ENCODE results near the gene TEX38. TPM values are rescaled to one million over a fixed set of nuclear protein-coding genes. Genes with fewer than 3 reads are reported as not detected.
"Not testable (repeated sequence)": the region's sequence is repeated elsewhere in the genome, so short reads cannot be mapped to it uniquely, and the experiment has no call there.

TEX38 gene
- total RNA-seq, 1 experiment from 2014 or later: 0.17 TPM

DNA sequence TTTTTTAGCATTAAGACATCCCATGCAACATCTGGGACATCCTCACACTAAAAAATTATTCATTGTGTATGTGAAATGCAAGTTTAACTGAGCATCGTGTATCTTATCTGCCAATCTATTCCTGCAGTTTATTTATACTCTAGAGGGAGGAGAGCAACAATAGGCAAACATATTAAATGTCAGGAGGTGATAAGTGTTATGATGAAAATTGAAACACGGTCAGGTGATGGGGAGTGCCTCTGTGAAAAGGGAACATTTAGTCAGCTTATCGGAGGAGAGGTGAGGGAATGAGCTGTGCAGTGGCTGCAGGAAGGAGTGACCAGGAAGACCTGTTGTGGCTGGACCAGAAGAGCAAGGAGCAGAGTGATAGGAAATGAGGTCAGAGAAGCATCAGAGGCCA, 48.0 kb downstream of the TEX38 start (continued):
- TF ChIP-seq, protein P1, sequence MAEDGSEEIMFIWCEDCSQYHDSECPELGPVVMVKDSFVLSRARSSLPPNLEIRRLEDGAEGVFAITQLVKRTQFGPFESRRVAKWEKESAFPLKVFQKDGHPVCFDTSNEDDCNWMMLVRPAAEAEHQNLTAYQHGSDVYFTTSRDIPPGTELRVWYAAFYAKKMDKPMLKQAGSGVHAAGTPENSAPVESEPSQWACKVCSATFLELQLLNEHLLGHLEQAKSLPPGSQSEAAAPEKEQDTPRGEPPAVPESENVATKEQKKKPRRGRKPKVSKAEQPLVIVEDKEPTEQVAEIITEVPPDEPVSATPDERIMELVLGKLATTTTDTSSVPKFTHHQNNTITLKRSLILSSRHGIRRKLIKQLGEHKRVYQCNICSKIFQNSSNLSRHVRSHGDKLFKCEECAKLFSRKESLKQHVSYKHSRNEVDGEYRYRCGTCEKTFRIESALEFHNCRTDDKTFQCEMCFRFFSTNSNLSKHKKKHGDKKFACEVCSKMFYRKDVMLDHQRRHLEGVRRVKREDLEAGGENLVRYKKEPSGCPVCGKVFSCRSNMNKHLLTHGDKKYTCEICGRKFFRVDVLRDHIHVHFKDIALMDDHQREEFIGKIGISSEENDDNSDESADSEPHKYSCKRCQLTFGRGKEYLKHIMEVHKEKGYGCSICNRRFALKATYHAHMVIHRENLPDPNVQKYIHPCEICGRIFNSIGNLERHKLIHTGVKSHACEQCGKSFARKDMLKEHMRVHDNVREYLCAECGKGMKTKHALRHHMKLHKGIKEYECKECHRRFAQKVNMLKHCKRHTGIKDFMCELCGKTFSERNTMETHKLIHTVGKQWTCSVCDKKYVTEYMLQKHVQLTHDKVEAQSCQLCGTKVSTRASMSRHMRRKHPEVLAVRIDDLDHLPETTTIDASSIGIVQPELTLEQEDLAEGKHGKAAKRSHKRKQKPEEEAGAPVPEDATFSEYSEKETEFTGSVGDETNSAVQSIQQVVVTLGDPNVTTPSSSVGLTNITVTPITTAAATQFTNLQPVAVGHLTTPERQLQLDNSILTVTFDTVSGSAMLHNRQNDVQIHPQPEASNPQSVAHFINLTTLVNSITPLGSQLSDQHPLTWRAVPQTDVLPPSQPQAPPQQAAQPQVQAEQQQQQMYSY (CRISPR knock-in tag; IDR thresholded peaks at IDR 0.05): no peak
- TF ChIP-seq CREM (CRISPR knock-in tag; IDR thresholded peaks at IDR 0.05): no peak
- TF ChIP-seq ESRRA (CRISPR knock-in tag; IDR thresholded peaks at IDR 0.05; ENCODE audit: borderline replicate concordance): no peak
- TF ChIP-seq, protein P2, sequence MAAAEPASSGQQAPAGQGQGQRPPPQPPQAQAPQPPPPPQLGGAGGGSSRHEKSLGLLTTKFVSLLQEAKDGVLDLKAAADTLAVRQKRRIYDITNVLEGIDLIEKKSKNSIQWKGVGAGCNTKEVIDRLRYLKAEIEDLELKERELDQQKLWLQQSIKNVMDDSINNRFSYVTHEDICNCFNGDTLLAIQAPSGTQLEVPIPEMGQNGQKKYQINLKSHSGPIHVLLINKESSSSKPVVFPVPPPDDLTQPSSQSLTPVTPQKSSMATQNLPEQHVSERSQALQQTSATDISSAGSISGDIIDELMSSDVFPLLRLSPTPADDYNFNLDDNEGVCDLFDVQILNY (CRISPR knock-in tag; IDR thresholded peaks at IDR 0.05): no peak
- TF ChIP-seq ZNF423 (CRISPR knock-in tag; IDR thresholded peaks at IDR 0.05): no peak
- no peak for TF ChIP-seq ZNF416 (CRISPR knock-in tag; IDR thresholded peaks at IDR 0.05)
- TF ChIP-seq CREB1 (CRISPR knock-in tag; IDR thresholded peaks at IDR 0.05): no peak
- TF ChIP-seq SMAD3 (CRISPR knock-in tag; IDR thresholded peaks at IDR 0.05; ENCODE audit: borderline replicate concordance): no peak
- TF ChIP-seq ATF1 (CRISPR knock-in tag; IDR thresholded peaks at IDR 0.05): no peak

DNA sequence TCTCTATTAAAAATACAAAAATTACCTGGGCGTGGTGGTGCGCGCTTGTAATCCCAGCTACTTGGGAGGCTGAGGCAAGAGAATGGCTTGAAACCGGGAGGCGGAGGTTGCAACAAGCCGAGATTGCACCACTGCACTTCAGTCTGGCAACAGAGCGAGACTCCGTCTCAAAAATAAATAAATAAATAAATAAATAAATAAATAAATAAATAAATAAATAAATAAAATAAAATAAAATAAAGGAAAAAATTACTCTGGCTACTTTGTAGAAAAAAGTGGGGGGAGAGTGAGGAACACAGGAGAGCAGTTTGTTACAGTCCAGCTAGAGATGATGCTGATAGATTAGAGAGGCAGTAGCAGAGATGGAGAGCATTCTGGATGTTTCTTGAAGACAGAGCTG, 48.7 kb downstream of the TEX38 start:
- ChIA-PET POLR2A (interaction anchor here (2.3 kb wide), 1 partner anchor 52 kb away, joined by 9 read pairs; the partner anchor contains the start of gene ATPAF1), CTCF (interaction anchor here (1.4 kb wide), 1 partner anchor 273 kb away, joined by 4 read pairs; no protein-coding TSS in a partner anchor)
- peaks cover 11% of the 10 kb centered on the region for H3K36me3 Mint-ChIP-seq
- DNase-seq (ENCODE audit: low spot score); H3K27ac Mint-ChIP-seq; H3K27me3 Mint-ChIP-seq (ENCODE audit: low read depth); H3K4me3 Mint-ChIP-seq; ATAC-seq; H3K9me3 Mint-ChIP-seq: not testable (repeated sequence)
- H3K4me1 Mint-ChIP-seq: peaks cover 28% of the 10 kb centered on the region
- TF ChIP-seq HMGA2 (CRISPR knock-in tag; IDR thresholded peaks at IDR 0.05): peak; percentile 78; the same call in 1 of the 2 replicates

DNA sequence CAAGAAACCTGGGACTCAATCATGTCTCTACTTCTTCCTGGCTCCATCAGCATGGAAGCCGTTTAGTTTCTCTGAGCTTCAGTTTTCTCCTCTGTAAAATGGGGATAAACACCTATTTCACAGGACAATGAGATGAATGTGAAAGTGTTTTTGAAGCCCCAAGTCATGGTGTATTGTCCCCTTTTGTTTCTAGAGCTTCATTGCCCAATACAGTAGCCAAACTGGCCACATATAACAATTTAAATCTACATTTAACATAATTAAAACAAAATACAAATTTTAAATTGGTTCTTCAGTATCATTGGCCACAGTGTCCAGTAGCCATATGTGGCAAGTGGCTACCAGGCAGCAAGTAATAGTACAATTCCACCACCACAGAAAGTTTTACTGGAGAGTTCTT, 49.5 kb downstream of the TEX38 start:
- Mint-ChIP-seq H3K4me1 (peaks cover 28% of the 10 kb centered on the region), H3K4me3 (no peak overlapping the region), H3K27me3 (ENCODE audit: low read depth) (no peaks in the 10 kb centered on the region), H3K9me3 (no peaks in the 10 kb centered on the region), H3K36me3 (peaks cover 3% of the 10 kb centered on the region), H3K27ac (no peak overlapping the region)
- no peak for ATAC-seq
- no peak for DNase-seq (ENCODE audit: low spot score)
- POLR2A ChIA-PET: no interaction called here
- CTCF ChIA-PET: no interaction called here
- TF ChIP-seq, protein P3, sequence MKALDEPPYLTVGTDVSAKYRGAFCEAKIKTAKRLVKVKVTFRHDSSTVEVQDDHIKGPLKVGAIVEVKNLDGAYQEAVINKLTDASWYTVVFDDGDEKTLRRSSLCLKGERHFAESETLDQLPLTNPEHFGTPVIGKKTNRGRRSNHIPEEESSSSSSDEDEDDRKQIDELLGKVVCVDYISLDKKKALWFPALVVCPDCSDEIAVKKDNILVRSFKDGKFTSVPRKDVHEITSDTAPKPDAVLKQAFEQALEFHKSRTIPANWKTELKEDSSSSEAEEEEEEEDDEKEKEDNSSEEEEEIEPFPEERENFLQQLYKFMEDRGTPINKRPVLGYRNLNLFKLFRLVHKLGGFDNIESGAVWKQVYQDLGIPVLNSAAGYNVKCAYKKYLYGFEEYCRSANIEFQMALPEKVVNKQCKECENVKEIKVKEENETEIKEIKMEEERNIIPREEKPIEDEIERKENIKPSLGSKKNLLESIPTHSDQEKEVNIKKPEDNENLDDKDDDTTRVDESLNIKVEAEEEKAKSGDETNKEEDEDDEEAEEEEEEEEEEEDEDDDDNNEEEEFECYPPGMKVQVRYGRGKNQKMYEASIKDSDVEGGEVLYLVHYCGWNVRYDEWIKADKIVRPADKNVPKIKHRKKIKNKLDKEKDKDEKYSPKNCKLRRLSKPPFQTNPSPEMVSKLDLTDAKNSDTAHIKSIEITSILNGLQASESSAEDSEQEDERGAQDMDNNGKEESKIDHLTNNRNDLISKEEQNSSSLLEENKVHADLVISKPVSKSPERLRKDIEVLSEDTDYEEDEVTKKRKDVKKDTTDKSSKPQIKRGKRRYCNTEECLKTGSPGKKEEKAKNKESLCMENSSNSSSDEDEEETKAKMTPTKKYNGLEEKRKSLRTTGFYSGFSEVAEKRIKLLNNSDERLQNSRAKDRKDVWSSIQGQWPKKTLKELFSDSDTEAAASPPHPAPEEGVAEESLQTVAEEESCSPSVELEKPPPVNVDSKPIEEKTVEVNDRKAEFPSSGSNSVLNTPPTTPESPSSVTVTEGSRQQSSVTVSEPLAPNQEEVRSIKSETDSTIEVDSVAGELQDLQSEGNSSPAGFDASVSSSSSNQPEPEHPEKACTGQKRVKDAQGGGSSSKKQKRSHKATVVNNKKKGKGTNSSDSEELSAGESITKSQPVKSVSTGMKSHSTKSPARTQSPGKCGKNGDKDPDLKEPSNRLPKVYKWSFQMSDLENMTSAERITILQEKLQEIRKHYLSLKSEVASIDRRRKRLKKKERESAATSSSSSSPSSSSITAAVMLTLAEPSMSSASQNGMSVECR (CRISPR knock-in tag; IDR thresholded peaks at IDR 0.05; ENCODE audit: borderline replicate concordance): no peak
- TF ChIP-seq, protein P4, sequence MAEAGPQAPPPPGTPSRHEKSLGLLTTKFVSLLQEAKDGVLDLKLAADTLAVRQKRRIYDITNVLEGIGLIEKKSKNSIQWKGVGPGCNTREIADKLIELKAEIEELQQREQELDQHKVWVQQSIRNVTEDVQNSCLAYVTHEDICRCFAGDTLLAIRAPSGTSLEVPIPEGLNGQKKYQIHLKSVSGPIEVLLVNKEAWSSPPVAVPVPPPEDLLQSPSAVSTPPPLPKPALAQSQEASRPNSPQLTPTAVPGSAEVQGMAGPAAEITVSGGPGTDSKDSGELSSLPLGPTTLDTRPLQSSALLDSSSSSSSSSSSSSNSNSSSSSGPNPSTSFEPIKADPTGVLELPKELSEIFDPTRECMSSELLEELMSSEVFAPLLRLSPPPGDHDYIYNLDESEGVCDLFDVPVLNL (CRISPR knock-in tag; IDR thresholded peaks at IDR 0.05; ENCODE audit: borderline replicate concordance, low read depth): no peak
- TF ChIP-seq, protein P5, sequence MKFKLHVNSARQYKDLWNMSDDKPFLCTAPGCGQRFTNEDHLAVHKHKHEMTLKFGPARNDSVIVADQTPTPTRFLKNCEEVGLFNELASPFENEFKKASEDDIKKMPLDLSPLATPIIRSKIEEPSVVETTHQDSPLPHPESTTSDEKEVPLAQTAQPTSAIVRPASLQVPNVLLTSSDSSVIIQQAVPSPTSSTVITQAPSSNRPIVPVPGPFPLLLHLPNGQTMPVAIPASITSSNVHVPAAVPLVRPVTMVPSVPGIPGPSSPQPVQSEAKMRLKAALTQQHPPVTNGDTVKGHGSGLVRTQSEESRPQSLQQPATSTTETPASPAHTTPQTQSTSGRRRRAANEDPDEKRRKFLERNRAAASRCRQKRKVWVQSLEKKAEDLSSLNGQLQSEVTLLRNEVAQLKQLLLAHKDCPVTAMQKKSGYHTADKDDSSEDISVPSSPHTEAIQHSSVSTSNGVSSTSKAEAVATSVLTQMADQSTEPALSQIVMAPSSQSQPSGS (CRISPR knock-in tag; IDR thresholded peaks at IDR 0.05; ENCODE audit: borderline replicate concordance, low read depth): no peak
- no peak for TF ChIP-seq FOXP1 (CRISPR knock-in tag; IDR thresholded peaks at IDR 0.05; ENCODE audit: borderline replicate concordance)
- TF ChIP-seq SMAD4 (CRISPR knock-in tag; IDR thresholded peaks at IDR 0.05): no peak
- TF ChIP-seq, protein P1 (CRISPR knock-in tag; IDR thresholded peaks at IDR 0.05): no peak
- TF ChIP-seq EMX1 (CRISPR knock-in tag; IDR thresholded peaks at IDR 0.05): no peak
- TF ChIP-seq NFE2L1 (CRISPR knock-in tag; IDR thresholded peaks at IDR 0.05): no peak
- no peak for TF ChIP-seq NFYB (CRISPR knock-in tag; conservative IDR thresholded peaks at IDR 0.05; ENCODE audit: low read depth)
- TF ChIP-seq NR1H2 (CRISPR knock-in tag; IDR thresholded peaks at IDR 0.05): no peak

Data from WTC11 (cell line).